ENCODE data around the gene ATP5ME. TPM values are rescaled to one million over a fixed set of nuclear protein-coding genes. Genes with fewer than 3 reads are reported as not detected.
A peak's percentile ranks its signal among the peaks of the same experiment; 100 is the strongest.

The ATP5ME gene
- total and polyA plus RNA-seq, 4 donors, result 31.4 to 621 (median 169) TPM

- Histone ChIP-seq H3K4me3 (ENCODE audit: low read depth in 1 of 3, low read length in 3 of 3) (peak overlapping the region in 1 of 3 donors; percentile 12), H3K9me3 (ENCODE audit: control insufficient read depth in 4 of 4, low read length in 3 of 4) (no peaks in the 10 kb centered on the region), H3K27me3 (ENCODE audit: control insufficient read depth in 4 of 4, insufficient read depth in 4 of 4, low read length in 3 of 4) (no peaks in the 10 kb centered on the region), H3K9ac (ENCODE audit: low read depth in 1 of 2, low read length in 2 of 2) (no peak overlapping the region), H3K27ac (ENCODE audit: low read depth in 1 of 2, low read length in 2 of 2) (no peak overlapping the region), H3K36me3 (ENCODE audit: control insufficient read depth in 4 of 4, insufficient read depth in 3 of 4, low read depth in 1 of 4, low read length in 3 of 4) (no peaks in the 10 kb centered on the region), H3K4me1 (ENCODE audit: control insufficient read depth in 4 of 4, insufficient read depth in 4 of 4, low read length in 3 of 4) (peaks cover 3 to 19% (median 8%) of the 10 kb centered on the region in 4 donors)
- DNase-seq (ENCODE audit: low spot score), result no peak
- 53% methylated on average over 58 of the region's 58 CpGs for WGBS
- peak; percentile 22 for TF ChIP-seq SP1 (IDR thresholded peaks at IDR 0.05)
- TF ChIP-seq FOXA2 (IDR thresholded peaks at IDR 0.05), result no peak
- TF ChIP-seq HNF4A (conservative IDR thresholded peaks at IDR 0.05), result peak in 1 of 2 donors; percentile 49
- TF ChIP-seq YY1 (IDR thresholded peaks at IDR 0.05), result no peak
- peak in 1 of 2 donors; percentile 7 for TF ChIP-seq RXRA (IDR thresholded peaks at IDR 0.05)
These were observed 7.8 kb upstream of the ATP5ME start for GRCh38 chr4:681736-682451.

GRCh38 chr4:680928-681645 is 7.0 kb upstream of the ATP5ME start:
- DNase-seq (ENCODE audit: low spot score), result no peak
- peak overlapping the region in 1 of 3 donors; percentile 37 for H3K4me3 ChIP-seq (ENCODE audit: low read depth in 1 of 3, low read length in 3 of 3)
- no peak overlapping the region for H3K27ac ChIP-seq (ENCODE audit: low read depth in 1 of 2, low read length in 2 of 2)
- H3K27me3 ChIP-seq (ENCODE audit: control insufficient read depth in 4 of 4, insufficient read depth in 4 of 4, low read length in 3 of 4), result no peaks in the 10 kb centered on the region
- H3K9ac ChIP-seq (ENCODE audit: low read depth in 1 of 2, low read length in 2 of 2), result no peak overlapping the region
- H3K9me3 ChIP-seq (ENCODE audit: control insufficient read depth in 4 of 4, low read length in 3 of 4), result no peaks in the 10 kb centered on the region
- TF ChIP-seq FOXA1 (IDR thresholded peaks at IDR 0.05) (no peak), JUND (IDR thresholded peaks at IDR 0.05) (no peak), TAF1 (conservative IDR thresholded peaks at IDR 0.05) (no peak), FOXA2 (IDR thresholded peaks at IDR 0.05) (no peak), RAD21 (IDR thresholded peaks at IDR 0.05) (no peak), EGR1 (IDR thresholded peaks at IDR 0.05; ENCODE audit: low read depth in 2 of 2) (no peak), RXRA (IDR thresholded peaks at IDR 0.05) (no peak), SP1 (IDR thresholded peaks at IDR 0.05) (no peak), ATF3 (IDR thresholded peaks at IDR 0.05) (no peak), MAX (IDR thresholded peaks at IDR 0.05) (no peak), HNF4G (IDR thresholded peaks at IDR 0.05) (no peak), CTCF (IDR thresholded peaks at IDR 0.05; ENCODE audit: low read depth, low read length, missing input control) (no peak), ZBTB33 (IDR thresholded peaks at IDR 0.05) (no peak), YY1 (IDR thresholded peaks at IDR 0.05) (no peak), HNF4A (conservative IDR thresholded peaks at IDR 0.05) (no peak)
- no peaks in the 10 kb centered on the region for H3K36me3 ChIP-seq (ENCODE audit: control insufficient read depth in 4 of 4, insufficient read depth in 3 of 4, low read depth in 1 of 4, low read length in 3 of 4)
- H3K4me1 ChIP-seq (ENCODE audit: control insufficient read depth in 4 of 4, insufficient read depth in 4 of 4, low read length in 3 of 4), result peaks cover 0 to 14% (median 4%) of the 10 kb centered on the region in 4 donors
- WGBS, result 12% methylated on average over 61 of the region's 62 CpGs

Data from liver (tissue), 9 donors.